Upper lobe of left lung (tissue), 6 donors: ENCODE results near the gene GPR171. TPM values are rescaled to one million over a fixed set of nuclear protein-coding genes. Genes with fewer than 3 reads are reported as not detected.

Source experiments
- ATAC-seq, 2 donors: fragments of 200-7000 bp; cut with Tn5 transposase; one replicate each; pipeline ENCODE4 v1.9.1; 2022; ENCODE audit warnings: mild to moderate bottlenecking in 2 of 2, moderate library complexity in 2 of 2; ENCODE audit not compliant: low FRiP score in 2 of 2
- DNase-seq, 2 donors: peaks; one replicate each; pipeline ENCODE4 v3.0.0-alpha.2; 2019 to 2020
- H3K27ac ChIP-seq, 4 donors: fragments of 200-600 bp; sonication (generic); one replicate each; pipeline ENCODE4 v1.5.1; 2016 to 2019
- H3K27me3 ChIP-seq, 4 donors: fragments of 200-600 bp; sonication (generic); one replicate each; pipeline ENCODE4 v1.5.1; 2017 to 2019
- H3K36me3 ChIP-seq, 4 donors: fragments of 200-600 bp; sonication (generic); one replicate each; pipeline ENCODE4 v1.5.1; 2016 to 2019
- H3K4me1 ChIP-seq, 4 donors: fragments of 200-600 bp; sonication (generic); one replicate each; pipeline ENCODE4 v1.5.1; 2018 to 2019
- H3K4me3 ChIP-seq, 4 donors: fragments of 200-600 bp; sonication (generic); one replicate each; pipeline ENCODE4 v1.5.1; 2017 to 2019; ENCODE audit warnings: mild to moderate bottlenecking in 2 of 4, moderate library complexity in 1 of 4
- H3K9me3 ChIP-seq, 4 donors: fragments of 200-600 bp; sonication (generic); one replicate each; pipeline ENCODE4 v1.5.1; 2018 to 2019
- CTCF ChIP-seq, 6 experiments: fragments of 450-650 bp in 4 of 6; fragments of 200-600 bp in 2 of 6; sonication (generic) in 2 of 6; IDR thresholded peaks; one replicate each; pipeline ENCODE4 v1.5.1; 2016 to 2019; ENCODE audit warnings: antibody characterized with exemption in 6 of 6
- EP300 ChIP-seq, 4 donors: sonication (generic); formaldehyde crosslinking; IDR thresholded peaks; one replicate each; pipeline ENCODE4 v1.5.1; 2017; ENCODE audit warnings: antibody characterized with exemption in 4 of 4, control low read depth in 2 of 4
- POLR2A ChIP-seq, 4 donors: fragments of 450-650 bp; IDR thresholded peaks; one replicate each; pipeline ENCODE4 v1.5.1; 2016 to 2017; ENCODE audit warnings: antibody characterized with exemption in 4 of 4, mild to moderate bottlenecking in 2 of 4
- POLR2AphosphoS5 ChIP-seq, 2 donors: sonication (generic); formaldehyde crosslinking; IDR thresholded peaks; one replicate each; pipeline ENCODE4 v1.5.1; 2017; ENCODE audit warnings: antibody characterized with exemption in 2 of 2
- WGBS, 2 donors: methylation state at CpG; one replicate each; pipeline ENCODE4 v1.1.5; 2017 to 2018; 5-methylcytosine and 5-hydroxymethylcytosine counted together
- total RNA-seq, 6 donors: library from RNA; depleted of rRNA in 4 of 6; stranded (reverse); fragments of >200 nt in 4 of 6; gene quantifications; one replicate each; pipeline versions ENCODE4 v1.1.0 to v1.2.1, GENCODE V29; 2016 to 2021
- donor health status: DM: no; HTN: no; CAD: no; lungs with moderate emphysema.
- donor health status: DM: no; HTN: yes; CAD: no; lungs with severe emphysema.

Gene GPR171
- total RNA-seq, 6 donors from 2014 or later, result 1.0 to 6.6 (median 2.8) TPM

GRCh38 chr3:151183265-151183671 lies 19.7 kb downstream of the GPR171 start:
- no peaks in the 10 kb centered on the region for H3K36me3 ChIP-seq
- H3K4me1 ChIP-seq, result no peaks in the 10 kb centered on the region
- no peak overlapping the region for H3K27ac ChIP-seq
- no peaks in the 10 kb centered on the region for H3K27me3 ChIP-seq
- no peak for ATAC-seq
- no peaks in the 10 kb centered on the region for H3K9me3 ChIP-seq
- no peak for TF ChIP-seq EP300 (IDR thresholded peaks at IDR 0.05)
- peak in 1 of 4 donors; percentile 32 for TF ChIP-seq POLR2A (IDR thresholded peaks at IDR 0.05)
- no peak for TF ChIP-seq POLR2AphosphoS5 (IDR thresholded peaks at IDR 0.05)
- no peak for TF ChIP-seq CTCF (IDR thresholded peaks at IDR 0.05)
- no peak for DNase-seq
- no peak overlapping the region for H3K4me3 ChIP-seq
- WGBS, 2 donors, result 50 to 60% methylated on average over 5 of the region's 5 CpGs

GRCh38 chr3:151182349-151183079 lies 20.5 kb downstream of the GPR171 start:
- no peaks in the 10 kb centered on the region for H3K27me3 ChIP-seq
- WGBS, 2 donors, result 73 to 80% methylated on average over 5 of the region's 5 CpGs
- DNase-seq (no peak), ATAC-seq (no peak)
- no peaks in the 10 kb centered on the region for H3K4me1 ChIP-seq
- H3K27ac ChIP-seq, result no peak overlapping the region
- no peaks in the 10 kb centered on the region for H3K36me3 ChIP-seq
- H3K4me3 ChIP-seq, result no peak overlapping the region
- no peaks in the 10 kb centered on the region for H3K9me3 ChIP-seq
- TF ChIP-seq CTCF (IDR thresholded peaks at IDR 0.05) (no peak), EP300 (IDR thresholded peaks at IDR 0.05) (no peak), POLR2AphosphoS5 (IDR thresholded peaks at IDR 0.05) (no peak), POLR2A (IDR thresholded peaks at IDR 0.05) (no peak)

GRCh38 chr3:151178208-151178845 lies 24.7 kb downstream of the GPR171 start:
- TF ChIP-seq POLR2AphosphoS5 (IDR thresholded peaks at IDR 0.05) (no peak), EP300 (IDR thresholded peaks at IDR 0.05) (no peak), CTCF (IDR thresholded peaks at IDR 0.05) (no peak), POLR2A (IDR thresholded peaks at IDR 0.05) (no peak)
- ATAC-seq (no peak), DNase-seq (no peak)
- H3K4me3 ChIP-seq, result no peak overlapping the region
- H3K9me3 ChIP-seq, result no peaks in the 10 kb centered on the region
- H3K27ac ChIP-seq, result no peak overlapping the region
- H3K27me3 ChIP-seq, result no peaks in the 10 kb centered on the region
- H3K4me1 ChIP-seq, result no peaks in the 10 kb centered on the region
- WGBS, 2 donors, result 91 to 94% methylated on average over 2 of the region's 2 CpGs
- no peaks in the 10 kb centered on the region for H3K36me3 ChIP-seq

GRCh38 chr3:151175952-151176351 lies 27.1 kb downstream of the GPR171 start:
- ATAC-seq, result no peak
- H3K4me1 ChIP-seq, result peaks cover 0 to 5% (median 2%) of the 10 kb centered on the region in 4 donors
- no peaks in the 10 kb centered on the region for H3K27me3 ChIP-seq
- H3K9me3 ChIP-seq, result no peaks in the 10 kb centered on the region
- no peak overlapping the region for H3K4me3 ChIP-seq
- DNase-seq, result no peak
- H3K27ac ChIP-seq, result no peak overlapping the region
- WGBS, 2 donors, result 94 to 98% methylated on average over 2 of the region's 2 CpGs
- H3K36me3 ChIP-seq, result no peaks in the 10 kb centered on the region
- TF ChIP-seq EP300 (IDR thresholded peaks at IDR 0.05), result no peak
- no peak for TF ChIP-seq POLR2AphosphoS5 (IDR thresholded peaks at IDR 0.05)
- TF ChIP-seq POLR2A (IDR thresholded peaks at IDR 0.05), result no peak
- no peak for TF ChIP-seq CTCF (IDR thresholded peaks at IDR 0.05)
